Activated T-cell treated with anti-CD3 and anti-CD28 coated beads for 24 hours (primary cell): ENCODE measurements around the gene COX19.
A peak's percentile ranks its signal among the peaks of the same experiment; 100 is the strongest.
"Not testable (repeated sequence)": the region's sequence is repeated elsewhere in the genome, so short reads cannot be mapped to it uniquely, and the experiment has no call there.

Experiments
- DNase-seq: peaks from one replicate; pipeline ENCODE4 v3.0.0-alpha.2; 2020; ENCODE audit warnings: low read depth

COX19 gene

GRCh38 chr7:1010226-1010625 is 34.9 kb upstream of the COX19 start:
- no peak for DNase-seq

DNA sequence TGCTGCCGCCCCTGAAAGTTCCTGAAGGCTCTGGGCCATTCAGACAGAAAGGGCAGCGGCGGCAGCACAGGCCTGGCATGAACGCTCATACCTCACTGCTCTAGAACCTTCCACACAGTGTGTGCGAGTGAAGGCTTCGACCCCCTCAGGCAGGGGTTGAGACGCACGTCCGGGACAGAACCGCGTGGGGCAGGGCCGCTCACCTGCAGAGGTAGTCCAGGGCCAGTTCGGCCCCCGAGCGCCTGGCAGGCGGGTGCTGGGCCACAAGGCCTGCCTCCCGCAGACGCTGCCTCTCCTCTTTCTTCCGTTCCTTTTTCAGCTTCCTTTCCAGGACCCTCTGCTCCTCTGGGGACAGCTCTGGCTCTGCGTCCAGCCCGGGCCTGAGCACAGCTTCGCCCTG is 34.4 kb upstream of the COX19 start:
- DNase-seq = no peak

DNA sequence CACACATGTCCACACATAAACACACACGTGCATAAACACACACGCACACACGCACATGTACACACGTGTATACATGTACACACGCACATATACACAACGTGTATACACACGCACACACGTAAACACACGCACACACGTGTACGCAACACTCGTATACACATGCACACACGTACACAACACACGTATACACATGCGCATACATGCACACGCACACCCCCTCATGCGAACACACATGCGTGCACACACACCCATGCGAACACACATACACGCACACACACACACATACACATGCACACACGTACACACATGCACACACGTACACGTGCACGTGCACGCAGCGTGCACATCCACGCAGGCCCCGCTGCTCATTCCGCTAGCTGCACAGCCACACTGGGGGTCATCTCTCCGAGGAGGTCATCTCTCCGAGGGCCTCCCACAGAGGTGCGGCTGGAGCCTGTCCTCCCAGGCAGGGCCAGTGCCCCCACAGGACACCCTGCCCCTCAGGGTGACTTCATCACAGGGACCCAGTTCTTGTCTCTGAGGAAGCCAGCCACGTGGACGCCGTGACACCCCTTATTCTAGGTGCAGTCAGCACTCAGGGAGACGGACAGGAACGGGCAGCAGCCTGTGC is 33.5 kb upstream of the COX19 start:
- no peak for DNase-seq

DNA sequence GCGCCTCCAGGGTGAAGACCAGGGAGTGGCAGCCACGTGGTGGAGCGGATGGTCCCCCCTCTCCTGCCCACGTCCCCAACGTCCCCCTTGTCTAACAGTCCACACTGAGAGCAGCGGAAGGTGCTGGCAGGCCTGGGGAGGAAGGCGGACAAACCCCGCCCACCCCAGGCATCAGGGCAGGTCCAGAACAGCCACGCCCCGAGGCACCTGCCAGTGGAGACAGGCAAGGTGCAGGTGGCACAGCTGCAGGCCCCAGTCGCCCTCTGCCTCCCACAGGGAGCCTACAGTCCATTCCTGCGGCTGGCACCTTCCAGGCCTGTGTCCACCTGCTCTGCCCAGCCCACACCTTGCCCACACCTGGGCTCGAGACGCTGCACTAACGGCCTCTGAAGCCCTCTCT is 32.6 kb upstream of the COX19 start:
- no peak for DNase-seq

DNA sequence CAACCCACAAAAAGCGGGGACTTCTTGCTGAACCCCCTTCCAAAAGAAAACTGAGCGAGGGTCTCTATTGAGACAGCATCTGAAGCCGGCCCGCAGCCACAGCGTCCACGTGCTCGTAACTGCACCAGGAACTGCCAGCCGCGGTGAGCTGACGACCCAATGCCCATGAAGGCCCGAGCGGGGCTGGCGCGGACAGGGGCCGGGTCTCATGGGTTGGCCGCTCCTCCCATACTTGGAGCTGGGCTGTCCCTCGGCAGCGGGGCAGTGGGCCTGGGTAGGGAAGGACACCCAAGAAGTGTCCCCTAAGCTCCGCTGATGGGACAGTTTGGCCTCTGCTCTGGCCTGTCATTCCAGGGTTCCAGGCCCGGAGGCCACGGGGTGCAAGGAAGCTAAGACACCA is 30.0 kb upstream of the COX19 start:
- DNase-seq = no peak

GRCh38 chr7:1004018-1004852 is 28.9 kb upstream of the COX19 start:
- DNase-seq = no peak

DNA sequence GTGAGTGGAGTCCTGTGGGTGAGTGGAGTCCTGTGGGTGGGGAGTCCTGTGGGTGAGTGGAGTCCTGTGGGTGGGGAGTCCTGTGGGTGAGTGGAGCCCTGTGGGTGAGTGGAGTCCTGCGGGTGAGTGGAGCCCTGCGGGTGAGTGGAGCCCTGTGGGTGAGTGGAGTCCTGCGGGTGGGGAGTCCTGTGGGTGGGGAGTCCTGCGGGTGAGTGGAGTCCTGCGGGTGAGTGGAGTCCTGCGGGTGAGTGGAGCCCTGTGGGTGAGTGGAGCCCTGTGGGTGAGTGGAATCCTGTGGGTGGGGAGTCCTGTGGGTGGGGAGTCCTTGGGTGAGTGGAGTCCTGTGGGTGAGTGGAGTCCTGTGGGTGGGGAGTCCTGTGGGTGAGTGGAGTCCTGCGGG is 27.1 kb upstream of the COX19 start:
- not testable (repeated sequence) for DNase-seq

DNA sequence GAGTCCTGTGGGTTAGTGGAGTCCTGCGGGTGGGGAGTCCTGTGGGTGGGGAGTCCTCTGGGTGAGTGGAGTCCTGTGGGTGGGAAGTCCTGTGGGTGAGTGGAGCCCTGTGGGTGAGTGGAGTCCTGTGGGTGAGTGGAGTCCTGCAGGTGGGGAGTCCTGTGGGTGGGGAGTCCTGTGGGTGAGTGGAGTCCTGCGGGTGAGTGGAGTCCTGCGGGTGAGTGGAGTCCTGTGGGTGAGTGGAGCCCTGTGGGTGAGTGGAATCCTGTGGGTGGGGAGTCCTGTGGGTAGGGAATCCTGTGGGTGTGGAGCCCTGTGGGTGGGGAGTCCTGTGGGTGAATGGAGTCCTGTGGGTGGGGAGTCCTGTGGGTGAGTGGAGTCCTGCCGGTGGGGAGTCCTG is 26.7 kb upstream of the COX19 start:
- not testable (repeated sequence) for DNase-seq

GRCh38 chr7:1001069-1001770 is 25.9 kb upstream of the COX19 start:
- DNase-seq = not testable (repeated sequence)

GRCh38 chr7:999941-1000935 is 24.9 kb upstream of the COX19 start:
- no peak for DNase-seq

- DNase-seq = no peak
These were observed 24.0 kb upstream of the COX19 start for GRCh38 chr7:999149-999879.

DNA sequence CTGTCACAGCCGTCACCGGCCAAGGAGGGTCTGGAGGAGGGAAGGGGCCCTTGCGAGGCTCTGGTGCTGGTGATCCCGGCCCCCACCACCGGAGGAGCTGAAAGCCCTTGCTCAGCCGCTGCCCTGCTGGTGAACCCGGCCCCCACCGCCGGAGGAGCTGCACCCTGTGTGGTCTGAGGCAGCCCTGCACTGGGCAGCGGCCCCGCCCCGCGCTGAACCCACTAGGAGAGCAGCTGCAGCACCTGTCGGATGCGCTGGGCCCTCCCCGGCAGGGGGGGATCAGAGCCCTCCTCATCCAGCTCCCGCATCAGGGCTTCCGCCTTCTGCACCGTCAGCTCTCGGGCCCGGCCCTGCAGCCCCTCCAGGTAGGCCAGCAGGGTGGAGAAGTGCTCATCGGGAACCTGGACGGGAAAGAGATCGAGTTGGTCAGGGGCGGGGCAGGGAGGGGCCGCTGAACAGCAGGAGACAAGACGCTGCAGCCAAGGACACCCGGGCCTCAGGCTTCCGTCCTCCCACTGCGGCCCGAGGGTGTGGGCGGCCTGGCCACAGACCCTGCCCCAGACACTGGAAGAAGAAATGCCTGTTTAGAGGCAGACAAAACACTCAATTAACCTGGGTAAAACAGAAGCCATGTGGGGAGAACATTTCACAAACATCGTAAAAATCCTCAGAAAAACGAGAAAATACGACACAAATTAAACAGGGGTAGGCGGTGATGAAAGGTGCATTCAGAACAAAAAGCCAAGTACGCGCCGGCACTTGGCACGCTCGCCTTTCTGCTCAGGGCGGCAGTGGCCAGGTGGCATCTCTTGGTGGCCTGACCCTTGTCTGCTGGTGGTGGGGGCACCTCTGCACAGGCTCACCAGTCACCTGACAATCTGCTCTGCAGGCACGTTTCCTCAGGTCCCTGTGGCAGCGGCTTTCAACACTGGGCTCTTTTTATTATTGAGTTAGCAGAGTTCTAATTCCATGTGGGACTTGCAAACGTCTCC is 22.4 kb upstream of the COX19 start:
- DNase-seq = no peak

- no peak for DNase-seq
These were observed 20.9 kb upstream of the COX19 start for GRCh38 chr7:996079-996872.

DNA sequence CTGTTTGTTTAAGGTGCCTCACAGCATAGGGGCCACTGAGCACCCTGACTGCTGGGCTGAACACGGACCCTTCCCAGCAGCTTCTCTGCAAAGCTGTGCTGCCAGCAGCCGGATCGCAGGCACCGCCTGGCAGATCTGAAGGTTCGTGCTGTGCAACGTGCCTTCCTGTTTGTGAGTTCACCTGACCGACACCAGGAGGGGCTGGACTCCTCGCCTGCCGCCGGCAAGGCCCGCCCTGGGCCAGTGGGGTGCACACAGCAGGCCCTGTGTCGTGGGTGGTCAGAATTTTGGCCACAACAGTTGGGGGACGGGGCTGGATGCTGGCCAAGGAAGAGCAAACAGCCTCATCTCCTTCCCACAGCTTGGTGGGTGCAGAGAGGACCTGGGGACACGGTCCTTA is 20.2 kb upstream of the COX19 start:
- no peak for DNase-seq

DNA sequence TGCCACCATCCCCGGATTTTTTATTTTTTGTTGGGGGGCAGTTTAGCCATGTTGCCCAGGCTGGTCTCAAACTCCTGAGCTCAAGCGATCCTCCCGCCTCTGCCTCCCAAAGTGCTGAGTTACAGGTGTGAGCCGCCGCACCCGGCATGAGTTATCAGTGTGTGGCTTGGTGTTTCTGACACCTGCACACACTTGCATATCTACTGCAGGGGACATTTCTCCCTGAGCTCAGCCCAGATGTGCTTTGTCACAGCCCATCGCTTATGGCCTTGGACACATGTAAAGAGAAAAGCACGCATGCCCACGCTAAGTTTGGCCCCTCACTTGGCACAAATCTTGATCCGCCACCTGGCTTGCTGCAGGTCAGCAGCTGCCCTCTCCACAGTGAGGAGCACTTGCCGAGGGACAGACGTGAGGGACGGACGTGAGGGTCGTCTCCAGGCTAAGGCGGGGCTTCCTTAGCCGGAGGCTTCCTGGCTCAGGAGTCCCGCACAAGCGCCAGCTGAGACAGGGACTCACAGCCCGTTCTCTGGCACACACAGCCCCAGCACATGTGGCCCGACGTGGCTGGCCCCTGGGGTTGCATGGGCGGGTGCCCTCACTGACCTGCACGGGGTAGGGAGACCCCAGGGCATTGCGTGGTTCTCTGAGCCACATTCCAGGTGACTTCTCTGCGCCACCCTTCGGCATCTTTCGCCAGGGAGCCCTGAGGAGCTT is 19.4 kb upstream of the COX19 start:
- no peak for DNase-seq

DNA sequence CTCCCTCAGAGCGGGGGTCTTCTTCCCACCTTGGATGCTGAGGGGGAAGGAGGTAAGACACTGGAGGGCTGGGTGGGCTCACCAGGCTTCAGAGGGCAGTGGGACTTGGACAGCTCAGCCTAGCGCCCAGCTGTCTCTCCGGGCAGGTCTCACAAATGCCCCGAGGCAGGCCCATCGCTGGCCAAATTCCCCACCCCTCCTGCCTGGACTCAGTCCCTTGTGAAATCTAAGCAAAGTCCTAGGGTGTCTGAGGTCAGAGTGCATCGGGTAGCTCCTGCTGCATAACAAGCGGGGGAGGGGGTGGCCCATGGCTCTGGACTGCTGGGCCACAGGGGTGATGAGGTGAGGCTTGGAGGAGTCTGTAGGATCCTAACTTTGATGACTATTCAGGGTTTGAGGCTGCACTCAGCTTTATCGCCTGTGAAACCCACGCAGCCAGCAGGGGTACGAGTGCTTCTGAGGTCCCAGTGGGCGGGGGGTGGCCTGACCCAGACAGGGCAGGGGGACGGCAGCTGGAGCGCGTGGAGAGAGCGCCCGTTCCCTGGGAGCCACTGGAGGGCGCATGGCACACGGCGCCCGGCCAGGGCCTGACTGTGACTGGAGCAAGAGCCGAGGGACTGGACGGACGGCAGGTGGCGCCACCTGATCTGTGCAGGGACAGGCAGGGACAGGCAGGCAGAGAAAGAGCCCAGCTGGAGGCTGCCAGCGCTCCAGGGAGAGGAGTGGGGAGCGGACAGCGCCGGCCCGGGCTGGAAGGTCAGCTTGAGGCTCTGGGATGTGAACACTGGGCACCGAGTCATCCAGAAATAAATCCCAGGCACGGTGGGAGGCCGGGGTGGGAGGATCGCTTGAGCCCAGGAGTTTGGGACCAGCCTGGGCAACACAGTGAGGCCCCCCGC is 17.6 kb upstream of the COX19 start:
- DNase-seq = peak; percentile 90
